Kasumi-1 (cell line): ENCODE measurements around the gene ASIC3.
A peak's percentile ranks its signal among the peaks of the same experiment; 100 is the strongest.
"Not testable (repeated sequence)": the region's sequence is repeated elsewhere in the genome, so short reads cannot be mapped to it uniquely, and the experiment has no call there.

ENCODE experiments used
- DNase-seq, 2 experiments: peaks; one replicate each; lab custom pipeline; 2025; lab: John Stamatoyannopoulos, UW

ASIC3 gene

DNA sequence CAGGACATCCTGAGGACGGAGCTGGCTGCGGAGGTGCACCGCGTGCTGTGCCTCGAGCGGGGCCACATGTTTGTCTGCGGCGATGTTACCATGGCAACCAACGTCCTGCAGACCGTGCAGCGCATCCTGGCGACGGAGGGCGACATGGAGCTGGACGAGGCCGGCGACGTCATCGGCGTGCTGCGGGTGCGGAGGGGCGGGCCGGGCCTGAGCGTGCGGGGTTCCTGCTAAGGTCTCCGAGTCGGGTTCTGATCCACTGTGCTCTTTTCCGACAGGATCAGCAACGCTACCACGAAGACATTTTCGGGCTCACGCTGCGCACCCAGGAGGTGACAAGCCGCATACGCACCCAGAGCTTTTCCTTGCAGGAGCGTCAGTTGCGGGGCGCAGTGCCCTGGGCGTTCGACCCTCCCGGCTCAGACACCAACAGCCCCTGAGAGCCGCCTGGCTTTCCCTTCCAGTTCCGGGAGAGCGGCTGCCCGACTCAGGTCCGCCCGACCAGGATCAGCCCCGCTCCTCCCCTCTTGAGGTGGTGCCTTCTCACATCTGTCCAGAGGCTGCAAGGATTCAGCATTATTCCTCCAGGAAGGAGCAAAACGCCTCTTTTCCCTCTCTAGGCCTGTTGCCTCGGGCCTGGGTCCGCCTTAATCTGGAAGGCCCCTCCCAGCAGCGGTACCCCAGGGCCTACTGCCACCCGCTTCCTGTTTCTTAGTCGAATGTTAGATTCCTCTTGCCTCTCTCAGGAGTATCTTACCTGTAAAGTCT, 34.4 kb upstream of the ASIC3 start:
- peak; percentile 53 to 62 for DNase-seq

- no peak for DNase-seq
Measured at GRCh38 chr7:151014950-151015349, 33.4 kb upstream of the ASIC3 start.

- DNase-seq: no peak
Measured at GRCh38 chr7:151015967-151016366, 32.4 kb upstream of the ASIC3 start.

GRCh38 chr7:151016505-151016904, 31.8 kb upstream of the ASIC3 start:
- no peak for DNase-seq

GRCh38 chr7:151016942-151017341, 31.4 kb upstream of the ASIC3 start:
- DNase-seq: no peak

GRCh38 chr7:151017370-151017952, 30.9 kb upstream of the ASIC3 start:
- no peak for DNase-seq

DNA sequence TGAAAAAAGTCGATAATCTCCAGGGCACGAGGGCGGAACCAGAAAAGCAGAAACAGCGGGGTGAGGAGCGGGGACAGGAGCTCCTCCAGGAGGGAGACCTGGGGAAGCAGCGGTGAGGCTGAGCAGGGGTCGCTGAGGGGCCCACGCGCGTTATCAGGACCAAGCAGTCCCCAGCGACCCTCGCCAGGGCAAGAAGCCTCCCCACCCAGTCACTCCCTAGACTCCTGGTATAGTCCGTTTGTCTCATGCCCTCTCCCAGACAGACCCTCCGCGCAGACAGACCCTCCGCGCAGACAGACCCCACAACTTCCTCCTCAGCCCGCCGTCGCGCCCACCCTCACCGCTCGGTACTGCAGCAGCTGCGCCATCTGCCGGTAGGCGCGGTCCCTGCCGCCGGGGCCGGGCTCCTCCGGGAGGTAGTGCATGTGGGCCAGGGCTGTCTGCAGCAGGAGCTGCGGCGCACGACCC, 30.3 kb upstream of the ASIC3 start:
- DNase-seq: peak; percentile 44 to 68

- DNase-seq: no peak
Measured at GRCh38 chr7:151018421-151019129, 29.8 kb upstream of the ASIC3 start.

DNA sequence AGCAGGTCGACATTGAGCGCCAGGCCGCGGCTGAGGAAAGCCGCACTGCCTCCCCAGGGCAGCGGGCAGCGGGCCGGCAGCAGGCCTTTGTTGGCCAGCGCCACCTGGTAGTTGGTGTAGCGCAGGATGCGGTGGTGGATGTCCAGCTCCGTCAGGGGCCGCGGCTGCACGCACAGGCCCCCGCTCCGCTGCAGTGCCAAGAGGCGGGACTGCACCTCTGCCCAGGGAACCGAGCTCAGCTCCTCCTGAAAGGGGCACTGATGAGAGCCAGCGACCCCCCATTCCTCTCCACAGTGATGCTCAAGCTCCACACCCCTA, 29.2 kb upstream of the ASIC3 start:
- no peak for DNase-seq

DNA sequence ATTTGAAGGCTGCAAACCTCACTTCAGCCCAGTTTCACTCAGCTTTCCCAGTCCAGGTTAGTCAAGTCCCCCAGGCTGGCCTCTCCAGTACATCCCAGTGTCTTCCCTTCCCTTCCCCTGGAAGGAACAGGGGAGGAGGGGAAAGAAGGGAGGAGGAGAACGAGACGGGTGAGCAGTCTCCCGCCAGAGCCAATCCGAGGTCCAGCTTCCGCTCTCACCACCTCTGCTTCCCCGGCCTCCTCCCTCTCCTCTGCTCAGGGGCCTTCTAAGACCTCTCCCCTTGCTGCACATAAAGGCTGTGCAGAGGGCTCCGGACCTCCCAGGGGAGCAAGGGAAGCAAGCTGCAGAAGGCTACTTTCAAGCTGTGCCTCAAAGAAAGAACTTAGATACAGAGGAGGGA, 28.1 kb upstream of the ASIC3 start:
- DNase-seq: no peak

DNA sequence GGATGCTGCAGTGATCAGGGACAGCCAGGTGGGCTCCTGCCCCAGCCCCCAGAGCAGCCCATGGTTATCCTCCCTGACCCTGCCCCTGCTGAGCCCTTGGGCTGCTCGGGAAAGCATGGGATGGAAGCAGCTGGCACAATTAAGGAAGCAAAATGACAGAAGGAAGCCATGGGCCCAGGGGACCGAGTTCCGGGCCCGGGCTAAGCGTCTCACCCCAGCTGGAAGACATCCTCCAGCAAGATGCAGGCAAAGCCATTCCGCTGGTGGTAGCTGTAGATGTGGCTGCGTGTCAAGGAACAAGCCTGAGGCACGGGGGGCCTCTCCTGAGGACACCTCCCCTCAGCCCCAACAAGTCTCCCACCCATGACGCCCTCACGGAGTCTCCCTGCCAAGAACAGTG, 25.1 kb upstream of the ASIC3 start:
- no peak for DNase-seq

- DNase-seq: no peak
Measured at GRCh38 chr7:151024435-151025056, 23.8 kb upstream of the ASIC3 start, which contains the start of gene ATG9B. ATG9B (minus strand) TSS chr7:151024494; CDS start chr7:151024423, 71 bp downstream.

GRCh38 chr7:151025924-151026671, 22.2 kb upstream of the ASIC3 start:
- DNase-seq: no peak

GRCh38 chr7:151026771-151027727, 21.3 kb upstream of the ASIC3 start:
- DNase-seq: not testable (repeated sequence)

GRCh38 chr7:151027728-151028130, 20.6 kb upstream of the ASIC3 start:
- not testable (repeated sequence) for DNase-seq

DNA sequence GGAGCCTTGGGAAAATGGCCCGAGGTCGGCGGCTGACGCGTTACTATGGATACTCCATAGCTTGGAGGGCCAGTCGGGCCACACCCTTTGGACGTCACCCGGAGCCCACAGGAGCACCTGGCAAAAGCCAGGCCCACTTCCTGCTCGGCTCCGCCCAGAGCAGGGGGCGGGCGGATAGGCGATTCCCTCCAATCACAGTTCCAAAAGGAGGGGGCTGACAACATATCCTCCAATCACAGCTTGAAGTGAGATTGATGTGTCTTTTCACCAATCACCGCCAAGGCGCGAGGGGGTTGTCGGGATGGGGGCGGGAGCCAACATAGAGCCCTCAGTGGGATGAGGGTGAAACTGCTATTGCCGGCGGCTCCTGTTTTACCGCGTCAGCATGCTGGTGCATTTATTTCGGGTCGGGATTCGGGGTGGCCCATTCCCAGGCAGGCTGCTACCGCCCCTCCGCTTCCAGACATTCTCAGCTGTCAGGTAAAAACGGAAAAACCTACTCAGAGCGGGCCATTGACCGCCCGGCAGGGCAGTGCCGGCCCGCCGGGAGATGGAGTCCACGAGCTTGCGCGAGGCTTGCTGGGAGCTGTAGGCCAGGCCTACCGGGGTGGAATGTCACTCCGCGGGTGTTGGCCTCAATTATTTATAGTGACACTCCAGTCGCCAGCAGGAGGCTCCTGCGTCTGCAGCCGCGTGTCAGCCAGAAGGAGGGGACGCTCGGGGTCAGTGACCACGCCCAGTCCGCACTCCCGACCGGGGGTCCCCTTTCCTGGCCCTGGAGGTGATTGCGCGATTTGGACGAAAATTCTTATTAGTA, 20.0 kb upstream of the ASIC3 start, which contains the start of gene ABCB8:
Gene ABCB8, plus strand, starts transcription at position 320 of the 817 bp plus-strand sequence. Its CDS starts 66 bp downstream, at position 386.
- peak; percentile 95 to 96 for DNase-seq

GRCh38 chr7:151028948-151029501, 19.3 kb upstream of the ASIC3 start:
- no peak for DNase-seq

DNA sequence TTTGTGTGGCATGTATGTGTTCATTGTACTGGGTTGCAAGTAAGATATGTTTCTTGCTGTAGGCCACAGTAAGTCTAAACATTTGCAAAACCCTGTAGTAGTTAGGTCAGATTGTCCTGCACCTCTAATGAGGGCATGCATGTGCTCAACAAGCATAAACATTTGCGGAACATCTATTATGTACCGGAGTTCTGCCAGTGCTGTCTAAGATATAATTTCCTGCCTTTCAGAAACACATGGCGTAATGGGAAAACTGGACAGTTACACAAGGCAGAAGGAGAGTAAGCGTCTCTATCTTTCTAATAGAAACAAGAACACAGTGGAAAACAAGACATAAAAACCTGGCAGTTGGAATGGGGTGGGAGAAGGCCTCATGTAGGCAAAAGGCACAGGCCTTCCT, 17.3 kb upstream of the ASIC3 start:
- no peak for DNase-seq
